NCI-H1048 (cell line): ENCODE results near the gene LRTM2.

Source experiments
- DNase-seq: peaks from one replicate; lab custom pipeline; 2025; lab: John Stamatoyannopoulos, UW

The LRTM2 gene

DNA sequence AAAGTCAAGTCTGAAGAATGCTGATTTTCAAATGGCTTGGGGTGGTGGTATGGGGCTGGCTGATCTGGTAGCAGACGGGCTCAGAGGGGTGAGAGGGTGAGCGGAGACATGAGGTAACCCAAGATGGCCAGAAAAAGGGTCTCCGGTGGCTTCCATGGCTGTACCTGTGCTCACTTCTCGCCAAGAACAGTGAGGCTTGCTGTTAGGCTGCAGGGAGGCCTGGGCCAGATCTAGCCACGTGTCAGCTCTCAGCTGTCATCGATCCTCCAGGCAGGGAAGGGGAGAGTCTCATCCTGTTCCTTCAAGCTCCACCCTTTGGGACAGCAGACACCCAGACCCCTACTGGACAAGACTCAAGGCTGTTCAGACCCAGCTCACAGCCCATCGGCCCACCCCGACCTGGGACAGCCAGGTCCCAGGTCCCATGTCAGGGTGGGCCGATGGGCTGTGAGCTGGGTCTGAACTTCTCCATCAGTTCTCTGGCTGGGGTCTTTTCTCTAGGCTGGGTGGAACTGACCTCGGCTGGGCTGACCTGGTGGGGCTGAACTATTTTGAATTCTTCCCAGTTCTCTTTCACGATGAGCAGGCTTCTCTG lies 9.0 kb downstream of the LRTM2 start:
- no peak for DNase-seq

DNA sequence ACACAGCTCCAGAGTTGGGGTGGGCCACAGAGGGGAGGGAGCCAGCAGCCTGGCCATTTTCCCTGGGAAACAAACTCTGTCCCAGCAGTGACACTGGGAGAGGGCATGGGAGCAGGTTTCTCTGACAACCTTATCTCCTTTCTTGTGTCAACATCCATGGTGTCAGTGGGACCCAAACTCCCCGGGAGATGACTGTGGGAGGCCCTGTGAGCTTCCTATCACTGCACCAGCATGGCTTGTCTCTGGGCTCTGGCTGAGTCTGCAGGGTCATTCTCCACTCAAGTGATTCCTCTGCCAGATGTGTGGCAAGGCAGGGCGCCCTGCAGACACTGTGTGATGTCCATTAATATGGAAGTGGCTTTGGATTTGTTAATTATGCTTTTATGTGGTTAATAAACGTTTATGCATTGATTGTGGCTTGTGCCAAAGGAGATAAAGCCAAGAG lies 10.1 kb downstream of the LRTM2 start:
- no peak for DNase-seq

DNA sequence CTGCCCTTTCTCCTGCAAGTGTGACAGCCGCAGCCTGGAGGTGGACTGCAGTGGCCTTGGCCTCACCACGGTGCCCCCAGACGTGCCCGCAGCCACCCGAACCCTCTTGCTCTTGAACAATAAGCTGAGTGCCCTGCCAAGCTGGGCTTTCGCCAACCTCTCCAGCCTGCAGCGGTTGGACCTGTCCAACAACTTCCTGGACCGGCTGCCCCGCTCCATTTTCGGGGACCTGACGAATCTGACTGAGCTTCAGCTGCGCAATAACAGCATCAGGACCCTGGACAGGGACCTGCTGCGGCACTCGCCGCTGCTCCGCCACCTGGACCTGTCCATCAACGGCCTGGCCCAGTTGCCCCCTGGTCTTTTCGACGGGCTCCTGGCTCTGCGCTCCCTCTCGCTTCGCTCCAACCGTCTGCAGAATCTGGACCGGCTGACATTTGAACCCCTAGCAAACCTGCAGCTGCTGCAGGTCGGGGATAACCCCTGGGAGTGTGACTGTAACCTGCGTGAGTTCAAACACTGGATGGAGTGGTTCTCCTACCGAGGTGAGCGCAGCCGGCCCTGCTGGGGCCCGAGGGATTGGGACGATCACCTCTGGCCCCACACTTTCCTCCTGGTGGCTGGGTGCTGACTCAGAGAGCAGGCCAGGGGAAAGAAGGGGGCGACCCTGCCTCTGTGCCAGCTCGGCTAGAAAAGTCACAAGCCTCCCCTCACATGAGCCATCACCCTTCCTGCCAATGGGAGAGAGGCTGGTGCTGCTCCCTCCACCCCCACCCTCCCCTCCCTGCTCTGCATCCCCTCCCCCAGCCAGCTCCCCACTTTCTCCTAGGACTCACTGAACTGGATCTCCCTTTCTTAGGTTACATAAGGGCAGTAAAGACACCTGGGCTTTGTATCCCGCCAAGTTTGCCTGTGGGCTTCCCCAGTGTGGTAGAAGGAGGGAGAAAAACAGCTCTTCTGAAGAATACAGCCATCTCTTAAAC lies 10.9 kb downstream of the LRTM2 start:
- no peak for DNase-seq

DNA sequence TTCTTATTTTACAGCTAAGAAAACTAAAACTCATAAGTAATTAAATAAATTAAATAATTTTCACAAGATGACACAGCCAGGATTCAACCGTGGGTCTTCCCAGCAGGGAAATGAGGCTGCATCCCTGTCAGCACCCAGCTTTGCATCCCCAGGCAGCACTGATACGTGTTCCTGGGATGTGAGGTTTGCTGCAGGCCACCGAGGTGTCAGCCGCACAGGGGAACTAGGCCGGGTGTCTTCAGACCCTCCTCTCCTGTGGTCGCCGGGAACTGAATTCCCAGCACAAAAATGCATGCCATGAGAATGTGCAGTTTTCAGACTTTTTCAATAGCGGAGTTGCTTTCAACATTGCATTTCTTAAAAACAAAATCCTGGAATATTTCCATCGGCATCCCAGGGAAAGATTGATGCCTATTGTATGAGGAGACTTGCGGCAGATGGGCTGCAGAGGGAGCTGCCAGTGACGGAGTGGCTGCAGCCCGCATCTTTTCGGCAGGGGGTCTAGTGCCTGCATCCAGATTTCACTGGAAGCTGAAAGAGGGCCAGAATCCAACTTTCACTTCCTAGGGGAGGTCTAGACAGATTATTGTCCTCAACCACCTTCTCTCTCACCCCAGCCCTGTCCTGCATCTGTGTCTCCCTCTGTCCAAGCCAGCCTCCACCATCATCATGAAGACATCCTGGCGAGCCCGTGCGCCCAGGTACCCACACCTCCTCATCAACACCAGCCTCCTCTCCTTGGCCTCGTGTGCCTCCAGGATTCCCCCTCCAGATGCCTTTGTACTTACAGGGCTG lies 12.6 kb downstream of the LRTM2 start:
- no peak for DNase-seq

DNA sequence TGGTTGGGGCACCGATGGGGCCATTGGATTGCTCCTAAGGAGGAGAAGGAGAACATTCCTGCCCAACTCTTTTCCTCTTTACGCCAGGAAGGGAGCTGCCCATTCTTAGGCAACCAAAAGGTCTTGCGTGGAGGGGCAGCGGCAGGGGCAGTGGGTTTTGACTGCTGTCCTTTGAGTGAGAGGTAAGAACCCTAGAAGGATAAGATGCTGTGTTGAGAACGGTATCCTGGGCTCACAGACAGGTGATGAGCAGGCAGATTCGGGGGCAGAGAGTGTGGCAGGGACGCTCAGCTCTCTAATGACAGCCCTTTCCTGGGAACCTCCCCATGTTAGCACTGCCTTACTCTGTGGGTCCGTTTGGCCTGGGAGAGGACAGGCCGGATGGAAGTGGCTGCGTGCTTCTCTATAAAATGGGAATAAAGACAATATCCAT lies 13.2 kb downstream of the LRTM2 start:
- no peak for DNase-seq

DNA sequence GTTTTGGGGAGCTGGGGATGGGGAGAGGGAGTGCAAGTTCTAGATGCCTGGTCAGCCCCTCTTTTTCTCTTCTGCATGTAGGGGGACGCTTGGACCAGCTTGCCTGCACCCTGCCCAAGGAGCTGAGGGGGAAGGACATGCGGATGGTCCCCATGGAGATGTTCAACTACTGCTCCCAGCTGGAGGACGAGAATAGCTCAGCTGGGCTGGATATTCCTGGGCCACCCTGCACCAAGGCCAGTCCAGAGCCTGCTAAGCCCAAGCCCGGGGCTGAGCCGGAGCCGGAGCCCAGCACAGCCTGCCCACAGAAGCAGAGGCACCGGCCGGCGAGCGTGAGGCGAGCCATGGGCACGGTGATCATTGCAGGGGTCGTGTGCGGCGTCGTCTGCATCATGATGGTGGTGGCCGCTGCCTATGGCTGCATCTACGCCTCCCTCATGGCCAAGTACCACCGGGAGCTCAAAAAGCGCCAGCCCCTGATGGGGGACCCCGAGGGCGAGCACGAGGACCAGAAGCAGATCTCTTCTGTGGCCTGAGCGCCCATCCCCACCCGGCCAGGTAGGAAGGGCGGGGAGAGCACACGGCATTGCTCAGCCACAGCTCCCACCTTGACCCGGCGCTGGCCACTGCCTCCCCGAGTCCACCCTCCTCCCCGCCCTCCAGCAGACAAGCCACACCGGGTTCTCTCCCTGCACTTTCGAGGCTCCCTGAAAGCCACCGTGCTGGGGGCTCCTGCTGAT lies 14.0 kb downstream of the LRTM2 start:
- DNase-seq = no peak

DNA sequence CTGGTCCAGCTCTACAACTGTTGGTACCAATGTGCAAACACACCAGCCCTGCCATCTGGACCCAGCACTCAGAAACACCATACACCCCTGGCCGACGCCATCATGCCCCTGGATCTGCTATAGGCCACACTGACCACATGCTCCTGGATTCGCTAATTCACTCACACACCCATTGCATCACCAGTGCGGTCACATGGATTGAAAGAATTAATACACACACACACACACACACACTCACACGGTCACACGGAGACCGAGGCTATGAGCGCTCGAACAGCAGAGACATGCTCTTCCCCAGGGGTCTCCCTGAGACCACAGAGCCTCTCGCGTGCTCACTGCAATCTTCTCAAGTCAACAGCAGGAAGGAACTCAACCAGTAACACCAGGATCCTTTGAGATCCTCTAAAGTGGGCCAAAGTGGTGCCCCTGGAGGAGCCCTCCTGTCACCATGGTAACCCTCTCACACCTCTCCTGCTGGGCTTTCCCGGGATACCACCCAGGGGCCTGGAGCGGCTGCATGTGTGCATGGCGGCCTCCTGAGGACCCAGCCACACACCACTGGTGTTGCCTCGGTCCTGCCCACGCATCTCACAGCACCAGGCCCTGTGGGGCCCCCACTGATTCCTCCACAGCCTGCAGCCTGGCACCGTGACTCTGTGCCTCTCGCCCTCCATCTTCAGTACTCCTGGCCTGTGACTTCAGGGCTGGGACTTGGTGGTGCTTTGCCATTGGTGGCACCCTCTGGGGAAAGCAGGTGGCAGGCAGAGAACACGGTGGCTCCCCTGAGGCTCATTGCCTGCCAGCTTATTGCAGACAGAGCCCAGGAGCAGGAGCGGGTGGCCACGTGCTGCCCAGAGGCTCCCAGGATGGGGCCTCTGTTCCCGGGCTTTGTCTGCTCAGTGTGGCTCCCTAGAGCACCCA lies 15.1 kb downstream of the LRTM2 start:
- no peak for DNase-seq

DNA sequence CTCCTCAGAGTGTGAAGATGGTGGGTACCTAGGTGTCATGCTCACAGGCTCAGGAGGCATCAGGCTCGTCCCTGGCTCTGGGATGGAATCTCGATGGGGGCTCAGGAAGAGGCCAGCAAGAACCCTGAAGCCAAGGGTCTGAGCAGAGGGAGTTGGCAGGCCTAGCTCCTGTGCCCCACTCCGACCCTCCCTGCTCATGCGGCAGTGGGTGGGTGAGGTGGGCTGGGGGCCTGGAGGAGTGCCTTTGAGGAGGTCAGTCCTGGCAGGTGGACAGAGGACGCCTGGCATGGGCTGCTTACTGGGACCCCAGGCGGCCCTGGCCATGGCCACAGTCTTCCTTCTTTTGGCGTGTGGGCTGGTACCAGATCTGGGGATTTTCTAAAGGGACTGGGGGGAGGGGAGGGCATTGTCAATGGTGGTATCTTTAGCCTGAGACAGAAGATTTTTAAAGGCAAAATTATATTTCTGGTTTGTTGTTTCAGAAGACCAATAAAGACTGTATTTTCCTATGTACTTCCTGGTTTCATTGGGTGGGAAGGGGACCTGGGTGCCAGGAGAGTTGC lies 16.0 kb downstream of the LRTM2 start:
- DNase-seq = no peak

DNA sequence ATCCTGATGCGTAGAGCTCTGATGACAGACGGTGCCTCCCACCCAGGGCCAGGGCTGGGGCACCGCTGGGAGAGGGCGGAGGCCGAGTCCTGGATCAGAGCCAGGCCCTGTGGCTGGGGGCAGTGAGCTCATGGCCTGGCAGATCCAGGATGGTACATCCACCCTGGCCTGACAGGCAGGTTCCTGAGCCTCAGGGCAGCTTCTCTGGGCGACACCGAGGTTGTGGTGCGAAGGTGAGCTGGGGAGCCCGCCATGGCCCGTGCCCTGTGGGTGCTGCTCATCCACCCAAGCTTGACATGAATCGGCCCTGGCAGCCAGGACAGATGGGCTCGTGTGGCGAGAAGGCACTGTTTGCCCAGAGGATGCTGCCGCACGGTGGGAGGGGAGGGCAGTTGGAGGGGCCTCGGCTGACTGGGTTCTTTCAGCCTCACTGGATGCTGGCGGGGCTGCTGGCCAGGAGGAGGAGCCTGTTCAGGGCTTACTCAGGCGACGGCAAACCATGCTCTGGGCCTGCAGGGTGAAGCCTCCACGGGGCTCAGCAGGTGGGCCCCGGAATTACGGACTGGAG lies 16.6 kb downstream of the LRTM2 start:
- no peak for DNase-seq

DNA sequence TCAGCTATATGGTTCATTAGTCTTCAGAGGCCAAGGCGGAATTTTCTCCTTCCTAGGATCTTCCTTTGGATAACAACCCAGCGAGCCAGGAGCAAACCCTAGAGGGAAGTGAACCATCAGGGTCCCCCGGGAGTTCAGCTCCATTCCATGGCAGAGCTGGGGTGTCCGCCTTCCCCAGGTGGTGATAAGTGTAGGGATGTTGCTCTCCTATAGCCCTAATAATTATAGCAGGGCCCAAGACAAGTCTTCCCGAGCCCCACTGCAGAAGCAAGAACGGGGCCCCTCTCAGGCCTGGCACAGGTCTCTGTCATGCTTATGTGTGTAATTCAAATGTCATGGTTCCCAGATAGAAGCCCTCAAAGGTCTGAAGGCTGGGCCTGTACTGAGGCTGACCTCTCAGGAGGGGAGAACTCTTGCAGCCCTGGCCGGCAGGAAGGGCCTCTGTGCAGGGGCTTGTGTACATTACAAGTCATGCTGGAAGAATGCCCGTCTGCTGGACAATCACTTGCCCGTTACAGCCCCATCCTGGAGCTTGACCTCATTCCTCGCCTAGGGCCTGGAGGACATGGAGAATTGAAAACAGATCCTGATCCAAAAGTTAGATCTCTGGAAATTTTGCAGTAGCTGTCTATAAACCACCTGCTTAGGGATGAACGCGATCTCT lies 17.3 kb downstream of the LRTM2 start:
- DNase-seq = no peak

DNA sequence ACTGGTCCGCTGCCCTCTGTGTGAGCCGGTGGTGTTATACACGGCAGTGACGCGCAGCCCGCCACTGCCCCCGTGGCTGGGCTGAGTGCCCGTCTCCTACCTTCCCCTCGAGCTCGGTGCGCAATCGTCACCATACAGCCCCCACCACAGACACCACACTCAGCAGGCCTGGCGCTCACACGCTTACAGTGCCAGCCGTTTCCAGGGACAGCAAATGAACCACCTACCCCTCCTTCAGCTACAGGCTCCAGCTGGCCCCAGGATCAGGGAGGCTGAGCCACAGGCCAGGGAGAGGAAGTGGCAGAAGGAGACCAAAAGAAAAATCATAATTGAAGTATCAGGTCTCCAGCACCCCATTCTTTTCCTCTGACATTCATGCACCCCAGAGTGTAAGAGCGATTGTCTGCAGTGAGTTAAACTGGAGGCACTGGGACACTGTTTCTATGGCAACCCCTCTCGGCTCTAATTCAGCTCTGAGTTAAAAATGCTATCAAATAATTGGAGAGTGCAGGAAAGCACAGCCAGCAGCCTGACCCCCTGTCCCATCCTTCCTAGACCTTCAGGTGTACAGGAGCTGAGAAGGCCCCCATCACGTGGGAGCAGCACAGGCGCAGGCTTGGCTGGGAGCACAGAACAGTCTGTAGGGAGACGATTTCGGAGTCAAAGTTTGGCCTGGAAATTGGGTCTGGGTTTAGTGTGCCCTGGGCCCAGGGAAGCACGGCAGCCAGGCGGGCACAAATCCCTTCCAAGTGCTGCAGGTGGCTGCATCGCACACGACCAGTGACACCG lies 18.0 kb downstream of the LRTM2 start:
- DNase-seq = no peak

DNA sequence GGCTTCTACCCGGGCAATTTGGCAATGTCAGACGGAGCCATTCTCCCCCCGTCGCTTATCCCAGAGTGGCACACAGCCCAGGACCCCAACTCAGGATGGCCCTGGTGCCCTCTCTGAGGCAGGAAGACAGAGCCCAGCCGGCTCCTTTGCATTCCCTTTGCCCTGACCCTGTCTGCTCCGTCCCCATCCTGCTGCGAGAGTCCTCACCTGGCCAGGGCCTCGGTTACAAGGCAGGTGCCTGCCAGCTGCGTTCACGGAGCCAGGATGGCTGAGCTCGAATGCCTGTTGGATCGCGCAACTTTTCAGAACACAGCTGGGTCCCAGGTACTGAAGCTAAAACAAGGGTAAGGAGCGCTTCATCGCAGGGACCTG lies 18.6 kb downstream of the LRTM2 start:
- DNase-seq = no peak

DNA sequence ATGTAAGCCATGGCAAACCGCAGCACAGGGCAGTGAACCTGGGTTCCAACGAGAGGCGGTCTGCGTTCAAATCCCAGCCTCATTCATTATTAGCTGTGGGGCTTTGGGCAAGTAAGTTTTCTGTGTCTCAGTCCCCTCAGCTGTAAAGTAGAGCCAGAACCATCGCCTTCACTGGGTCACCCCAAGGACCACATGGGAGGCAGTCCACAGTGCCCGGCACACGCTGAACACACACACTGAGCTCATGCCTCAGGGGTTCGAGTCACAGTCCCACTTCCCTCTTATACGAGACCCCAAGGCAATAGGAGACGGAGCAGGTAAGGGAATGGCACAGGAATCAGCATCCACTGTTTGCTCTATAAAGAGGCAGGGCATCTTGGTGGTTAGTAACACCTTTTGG lies 19.1 kb downstream of the LRTM2 start:
- DNase-seq = no peak

DNA sequence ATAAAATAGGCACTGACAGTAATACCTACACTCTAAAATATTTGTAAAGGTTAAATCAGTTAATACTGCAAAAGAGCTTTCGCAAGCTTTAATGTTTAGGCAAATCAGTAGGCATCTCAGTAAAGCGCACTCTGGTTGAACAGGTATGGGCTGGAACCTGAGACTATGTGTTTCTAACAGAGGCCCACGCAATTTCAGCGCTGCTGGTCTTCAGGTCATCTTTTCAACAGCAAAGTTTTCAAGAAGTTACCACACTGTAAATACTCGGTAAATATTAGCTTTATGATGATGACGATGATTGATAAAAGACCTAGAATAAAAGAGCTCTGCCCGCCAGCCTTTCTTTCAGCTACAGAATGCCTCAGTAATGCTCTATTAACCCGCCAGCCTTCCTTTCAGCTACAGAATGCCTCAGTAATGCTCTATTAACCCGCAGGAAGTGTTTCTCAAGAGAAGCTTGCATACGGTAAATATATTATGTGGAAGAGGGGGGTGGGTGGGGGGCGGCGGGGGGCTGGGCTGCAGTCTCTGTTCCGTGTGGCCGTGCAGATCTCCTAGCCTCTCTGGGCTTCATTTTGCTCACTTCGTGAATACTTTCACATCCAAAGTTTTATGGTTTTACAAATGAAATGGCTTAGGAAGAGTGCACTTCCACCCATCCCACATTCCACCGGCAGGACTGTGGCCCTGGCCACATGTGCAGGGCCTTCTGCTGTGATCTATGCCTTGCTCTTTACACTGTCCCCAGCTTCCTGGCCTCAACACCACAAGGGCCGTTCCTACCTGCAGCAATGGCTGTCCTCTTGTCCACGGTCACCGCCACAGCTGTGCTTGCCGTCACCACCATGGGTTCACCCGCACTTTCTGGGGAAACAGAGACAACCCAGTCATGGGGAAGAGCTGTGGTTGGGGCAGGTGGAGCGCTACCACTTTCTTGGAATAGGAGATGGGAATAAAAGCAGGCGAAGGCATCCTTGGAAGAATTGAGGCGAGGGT lies 19.9 kb downstream of the LRTM2 start:
- no peak for DNase-seq

DNA sequence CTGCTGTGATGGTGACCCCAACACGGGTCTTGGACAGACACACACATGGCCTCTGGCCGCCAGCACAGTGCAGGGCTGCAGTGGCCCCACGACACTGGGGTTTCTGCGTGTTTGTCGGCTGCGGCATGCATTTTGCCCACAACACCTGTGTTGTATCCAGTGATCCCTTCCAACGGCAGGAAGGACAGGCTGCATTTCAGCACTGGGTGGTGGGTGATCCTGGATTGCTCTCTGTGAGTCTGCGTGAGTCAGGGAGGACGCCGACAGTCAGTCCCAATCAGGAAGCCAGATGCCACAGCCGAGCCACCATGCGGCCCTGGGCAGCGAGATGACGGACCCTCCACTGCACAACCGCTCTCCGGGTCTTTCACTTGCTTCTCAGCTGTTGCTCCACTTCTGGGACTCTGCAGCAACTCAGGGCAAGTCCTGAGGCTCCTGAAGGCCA lies 20.6 kb downstream of the LRTM2 start:
- no peak for DNase-seq

DNA sequence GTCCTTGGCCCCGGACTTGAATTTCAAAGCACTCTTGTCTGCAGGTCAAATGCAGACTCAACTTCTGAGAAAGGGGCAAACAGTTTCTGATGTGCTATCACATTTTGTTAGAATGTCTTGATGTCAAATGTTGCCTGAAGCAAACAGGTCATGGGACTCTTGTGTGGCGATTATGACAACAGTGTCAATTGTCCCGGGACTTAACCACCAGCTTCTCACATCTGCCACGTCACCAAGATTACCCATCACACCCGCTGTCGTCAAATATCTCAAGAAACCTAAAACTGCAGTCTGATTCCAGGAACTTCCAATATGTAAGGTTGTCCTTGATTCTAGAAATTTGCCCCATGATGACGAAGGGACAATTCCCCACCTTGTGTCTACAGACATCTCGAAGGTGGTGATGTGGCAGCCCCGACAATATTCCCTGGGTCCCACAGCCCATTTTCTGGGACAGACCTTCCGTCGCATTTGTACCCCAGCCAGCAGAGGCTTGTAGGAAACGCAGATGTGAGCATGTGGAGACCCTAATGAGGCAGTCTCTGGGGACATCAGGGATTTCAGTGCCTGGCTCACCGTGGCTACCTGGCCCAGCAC lies 21.3 kb downstream of the LRTM2 start:
- DNase-seq = no peak
